ENCODE data around the gene PRKCQ. TPM values are rescaled to one million over a fixed set of nuclear protein-coding genes. Genes with fewer than 3 reads are reported as not detected.

PRKCQ gene
- total RNA-seq, 1 experiment from 2014 or later: 12.1 TPM

DNA sequence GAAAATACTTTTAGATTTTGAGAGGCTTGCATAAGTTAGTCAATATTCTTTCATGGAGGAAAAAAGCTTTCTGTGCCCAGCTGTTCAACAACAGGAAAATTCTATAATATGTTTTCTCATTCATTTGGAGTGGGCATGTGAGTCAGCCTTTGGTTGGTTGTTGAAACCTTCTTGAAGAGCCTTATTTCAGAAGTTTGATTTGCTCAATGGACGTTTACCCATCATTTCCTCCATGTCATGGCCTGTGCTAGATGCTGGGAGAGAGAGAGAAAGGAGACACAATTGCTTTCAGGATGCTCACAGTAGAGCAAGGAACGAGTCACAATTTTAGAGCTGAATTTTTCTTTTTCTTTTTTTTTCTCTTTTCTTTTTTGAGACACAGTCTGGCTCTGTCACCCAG lies 181.7 kb downstream of the PRKCQ start:
- Histone ChIP-seq H3K14ac (ENCODE audit: insufficient read depth, low read length) (no peak overlapping the region), H3K23me2 (ENCODE audit: insufficient read length, low read depth, low read length, poor library complexity, severe bottlenecking) (no peaks in the 10 kb centered on the region), H3K9me3 (ENCODE audit: control insufficient read depth, low read depth, low read length) (no peaks in the 10 kb centered on the region), H3T11ph (ENCODE audit: low read length) (no peak overlapping the region), H3K79me1 (ENCODE audit: insufficient read depth, low read depth, low read length, poor library complexity, severe bottlenecking) (no peaks in the 10 kb centered on the region), H2BK20ac (ENCODE audit: low read depth, low read length, poor library complexity, severe bottlenecking) (no peak overlapping the region), H3K4ac (ENCODE audit: low read depth, low read length) (no peak overlapping the region), H2BK120ac (ENCODE audit: low read depth, low read length, poor library complexity, severe bottlenecking) (no peak overlapping the region), H3K79me2 (ENCODE audit: insufficient read depth, low read length) (no peaks in the 10 kb centered on the region), H3K9ac (ENCODE audit: extremely low read depth, insufficient read length, low read length) (no peak overlapping the region), H3K56ac (ENCODE audit: insufficient read length, low read depth, low read length) (no peak overlapping the region), H3K18ac (ENCODE audit: insufficient read length, low read depth, low read length) (no peak overlapping the region), H2BK5ac (ENCODE audit: insufficient read length, low read length) (no peak overlapping the region), H4K91ac (ENCODE audit: insufficient read length, low read depth, low read length) (no peak overlapping the region), H3K27ac (ENCODE audit: insufficient read length, low read depth, low read length) (no peak overlapping the region), H3K23ac (ENCODE audit: insufficient read length, low read depth, low read length) (no peak overlapping the region), H3K4me2 (ENCODE audit: insufficient read depth, insufficient read length, low read length) (no peak overlapping the region), H4K5ac (ENCODE audit: insufficient read length, low read depth, low read length) (no peak overlapping the region), H4K20me1 (ENCODE audit: control insufficient read depth, insufficient read depth, insufficient read length) (no peaks in the 10 kb centered on the region), H3K27me3 (ENCODE audit: insufficient read depth, low read length) (no peaks in the 10 kb centered on the region), H3K4me1 (ENCODE audit: insufficient read depth, low read length) (no peaks in the 10 kb centered on the region), H2BK15ac (ENCODE audit: low read depth, low read length) (no peak overlapping the region), H2BK12ac (ENCODE audit: insufficient read length, low read depth, low read length) (no peak overlapping the region), H2AK5ac (ENCODE audit: insufficient read length, low read length) (no peak overlapping the region), H2AFZ (ENCODE audit: low read length) (no peak overlapping the region), H4K8ac (replicated peaks; ENCODE audit: insufficient read length, low read depth, low read length) (no peak overlapping the region)
- TF ChIP-seq, protein P1, sequence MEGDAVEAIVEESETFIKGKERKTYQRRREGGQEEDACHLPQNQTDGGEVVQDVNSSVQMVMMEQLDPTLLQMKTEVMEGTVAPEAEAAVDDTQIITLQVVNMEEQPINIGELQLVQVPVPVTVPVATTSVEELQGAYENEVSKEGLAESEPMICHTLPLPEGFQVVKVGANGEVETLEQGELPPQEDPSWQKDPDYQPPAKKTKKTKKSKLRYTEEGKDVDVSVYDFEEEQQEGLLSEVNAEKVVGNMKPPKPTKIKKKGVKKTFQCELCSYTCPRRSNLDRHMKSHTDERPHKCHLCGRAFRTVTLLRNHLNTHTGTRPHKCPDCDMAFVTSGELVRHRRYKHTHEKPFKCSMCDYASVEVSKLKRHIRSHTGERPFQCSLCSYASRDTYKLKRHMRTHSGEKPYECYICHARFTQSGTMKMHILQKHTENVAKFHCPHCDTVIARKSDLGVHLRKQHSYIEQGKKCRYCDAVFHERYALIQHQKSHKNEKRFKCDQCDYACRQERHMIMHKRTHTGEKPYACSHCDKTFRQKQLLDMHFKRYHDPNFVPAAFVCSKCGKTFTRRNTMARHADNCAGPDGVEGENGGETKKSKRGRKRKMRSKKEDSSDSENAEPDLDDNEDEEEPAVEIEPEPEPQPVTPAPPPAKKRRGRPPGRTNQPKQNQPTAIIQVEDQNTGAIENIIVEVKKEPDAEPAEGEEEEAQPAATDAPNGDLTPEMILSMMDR (conservative IDR thresholded peaks at IDR 0.05): no peak
- peaks cover 0 to 2% (median 0%) of the 10 kb centered on the region in 3 experiments; a peak in 2 of 7 replicates for H3K36me3 Mint-ChIP-seq (ENCODE audit: insufficient read depth in 1 of 3, low read depth in 3 of 3)
- peaks cover 26% of the 10 kb centered on the region in 2 experiments for H3K4me1 Mint-ChIP-seq
- DNase-seq: no peak
- WGBS (ENCODE audit: extremely low coverage, insufficient read length, low lambda C conversion rate): no CpG with 5 or more reads among the region's 2 CpGs
- no peaks in the 10 kb centered on the region for H3K9me3 Mint-ChIP-seq
- H3K27me3 Mint-ChIP-seq (ENCODE audit: low read depth): peaks cover 7% of the 10 kb centered on the region
- H3K4me3 Mint-ChIP-seq: no peak overlapping the region
- H3K27ac Mint-ChIP-seq: no peak overlapping the region
